Muscle of leg (tissue), 11 donors: ENCODE results near the gene TNS1. TPM values are rescaled to one million over a fixed set of nuclear protein-coding genes. Genes with fewer than 3 reads are reported as not detected.
A peak's percentile ranks its signal among the peaks of the same experiment; 100 is the strongest.

Experiments
- DNase-seq: peaks from one replicate; pipeline ENCODE4 v3.0.0; 2013
- H3K27ac ChIP-seq: one replicate; pipeline ENCODE4 v1.5.1; 2013; ENCODE audit warnings: mild to moderate bottlenecking, low read length, control low read depth
- H3K27me3 ChIP-seq: one replicate; pipeline ENCODE4 v1.6.1; 2013; ENCODE audit warnings: low read length; ENCODE audit not compliant: control insufficient read depth, insufficient read depth
- H3K36me3 ChIP-seq: one replicate; pipeline ENCODE4 v1.6.1; 2013; ENCODE audit warnings: low read length; ENCODE audit not compliant: control insufficient read depth, insufficient read depth
- H3K4me1 ChIP-seq: one replicate; pipeline ENCODE4 v1.6.1; 2013; ENCODE audit warnings: low read length; ENCODE audit not compliant: control insufficient read depth, insufficient read depth
- H3K4me3 ChIP-seq: one replicate; pipeline ENCODE4 v1.5.1; 2013; ENCODE audit warnings: low read length, control low read depth
- H3K9me3 ChIP-seq: replicated peaks from 2 replicates; pipeline ENCODE4 v1.6.1; 2013; ENCODE audit warnings: low read depth, low read length; ENCODE audit not compliant: control insufficient read depth
- WGBS: methylation state at CpG from one replicate; pipeline ENCODE4 v1.1.5; 2013; ENCODE audit warnings: missing lambda C conversion rate; ENCODE audit not compliant: insufficient coverage; 5-methylcytosine and 5-hydroxymethylcytosine counted together
- polyA plus RNA-seq, 8 donors: library from polyadenylated mRNA; unstranded; fragments of 120-200 nt; gene quantifications; one replicate each; pipeline versions ENCODE4 v1.2.1 to v1.2.3, GENCODE V29; 2013; ENCODE audit warnings: inconsistent platforms in 1 of 8, low replicate concordance in 1 of 8; ENCODE audit not compliant: insufficient read length in 8 of 8, insufficient read depth in 1 of 8
- total RNA-seq: library from RNA; stranded (reverse); fragments of 120-200 nt; gene quantifications from one replicate; pipeline ENCODE4 v1.2.4, GENCODE V29; 2013

Gene TNS1
- total and polyA plus RNA-seq, 9 donors = 68.1 to 129 (median 114) TPM

GRCh38 chr2:217983276-217984233 lies 19.2 kb downstream of the TNS1 start:
- WGBS = 84% methylated on average over 14 of the region's 20 CpGs
- peaks cover 22% of the 10 kb centered on the region for H3K36me3 ChIP-seq
- H3K27me3 ChIP-seq = no peaks in the 10 kb centered on the region
- H3K27ac ChIP-seq = peak overlapping the region; percentile 65
- H3K4me1 ChIP-seq = peaks cover 40% of the 10 kb centered on the region
- no peak for DNase-seq
- H3K9me3 ChIP-seq = peaks cover 2% of the 10 kb centered on the region
- H3K4me3 ChIP-seq = no peak overlapping the region

- 50% methylated on average over 1 of the region's 2 CpGs for WGBS
- Histone ChIP-seq H3K36me3 (peaks cover 17% of the 10 kb centered on the region), H3K4me3 (no peak overlapping the region), H3K9me3 (peaks cover 2% of the 10 kb centered on the region), H3K27ac (peak overlapping the region; percentile 37), H3K27me3 (no peaks in the 10 kb centered on the region), H3K4me1 (peaks cover 37% of the 10 kb centered on the region)
- no peak for DNase-seq
Measured at GRCh38 chr2:217981971-217982370, 20.8 kb downstream of the TNS1 start.

- no peak overlapping the region for H3K4me3 ChIP-seq
- H3K4me1 ChIP-seq = peaks cover 40% of the 10 kb centered on the region
- peaks cover 2% of the 10 kb centered on the region for H3K9me3 ChIP-seq
- H3K27ac ChIP-seq = peak overlapping the region; percentile 37
- H3K27me3 ChIP-seq = no peaks in the 10 kb centered on the region
- 28% methylated on average over 4 of the region's 5 CpGs for WGBS
- peaks cover 10% of the 10 kb centered on the region for H3K36me3 ChIP-seq
- DNase-seq = peak; percentile 64
Measured at GRCh38 chr2:217981084-217981730, 21.6 kb downstream of the TNS1 start.

DNA sequence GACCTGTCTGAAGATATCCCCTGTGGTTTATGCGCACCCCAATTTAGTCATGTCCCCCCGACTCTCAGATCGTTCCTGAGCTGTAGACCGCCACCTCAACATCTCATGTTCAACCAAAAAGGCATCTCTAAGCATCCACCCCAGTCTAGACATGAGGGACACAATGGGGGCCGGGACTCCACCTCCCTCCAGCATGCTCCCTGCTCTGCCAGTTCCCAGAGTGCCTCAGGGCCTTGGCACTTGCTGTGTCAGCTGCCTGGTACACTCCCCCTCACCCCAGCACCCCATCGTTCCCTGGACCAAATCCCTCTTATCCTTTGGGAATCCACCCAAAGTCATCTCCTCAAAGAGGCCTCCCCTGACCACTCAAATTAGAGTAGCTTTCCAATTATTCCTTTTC lies 22.2 kb downstream of the TNS1 start:
- H3K4me3 ChIP-seq = no peak overlapping the region
- H3K27ac ChIP-seq = peak overlapping the region; percentile 37
- H3K27me3 ChIP-seq = no peaks in the 10 kb centered on the region
- peaks cover 6% of the 10 kb centered on the region for H3K36me3 ChIP-seq
- H3K4me1 ChIP-seq = peaks cover 40% of the 10 kb centered on the region
- DNase-seq = no peak
- H3K9me3 ChIP-seq = peaks cover 2% of the 10 kb centered on the region
- WGBS = 84% methylated on average over 5 of the region's 6 CpGs

GRCh38 chr2:217980036-217980435 lies 22.8 kb downstream of the TNS1 start:
- H3K27me3 ChIP-seq = no peaks in the 10 kb centered on the region
- DNase-seq = no peak
- H3K4me3 ChIP-seq = no peak overlapping the region
- 71% methylated on average over 4 of the region's 5 CpGs for WGBS
- peaks cover 10% of the 10 kb centered on the region for H3K36me3 ChIP-seq
- no peak overlapping the region for H3K27ac ChIP-seq
- peaks cover 2% of the 10 kb centered on the region for H3K9me3 ChIP-seq
- H3K4me1 ChIP-seq = peaks cover 44% of the 10 kb centered on the region

DNA sequence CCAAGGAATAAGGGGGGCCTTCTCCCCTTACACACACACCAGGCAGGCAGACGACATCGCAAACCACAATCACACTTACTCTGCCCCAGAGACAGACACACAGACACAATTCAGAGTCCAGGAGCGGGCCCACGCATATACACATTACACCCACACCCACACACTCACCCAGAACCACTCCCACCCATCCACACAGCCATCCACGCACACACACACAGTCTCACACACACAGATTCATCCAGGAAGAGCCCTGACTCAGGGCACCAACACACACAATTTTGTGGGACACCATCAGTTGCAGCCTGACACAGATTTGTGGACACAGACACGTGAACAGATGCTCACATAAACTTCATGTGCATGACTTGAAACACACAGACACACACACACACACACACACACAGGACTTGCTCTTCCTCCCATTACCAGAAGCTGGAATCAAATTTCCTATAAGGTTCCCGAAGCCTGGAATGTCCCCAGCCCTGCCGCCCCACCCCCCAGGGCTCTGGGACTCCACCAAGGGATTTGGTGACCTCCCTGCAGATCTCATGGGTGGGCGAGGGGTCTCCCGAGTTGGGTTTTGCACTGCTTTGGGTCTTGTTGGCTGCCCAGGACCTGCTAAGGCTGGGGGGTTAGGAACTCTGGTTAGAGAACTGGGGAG lies 23.5 kb downstream of the TNS1 start:
- H3K27ac ChIP-seq = peak overlapping the region; percentile 69
- peaks cover 16% of the 10 kb centered on the region for H3K36me3 ChIP-seq
- peaks cover 2% of the 10 kb centered on the region for H3K9me3 ChIP-seq
- DNase-seq = peak; percentile 77
- H3K4me1 ChIP-seq = peaks cover 44% of the 10 kb centered on the region
- WGBS = 20% methylated on average over 7 of the region's 10 CpGs
- peak overlapping the region; percentile 57 for H3K4me3 ChIP-seq
- no peaks in the 10 kb centered on the region for H3K27me3 ChIP-seq

DNA sequence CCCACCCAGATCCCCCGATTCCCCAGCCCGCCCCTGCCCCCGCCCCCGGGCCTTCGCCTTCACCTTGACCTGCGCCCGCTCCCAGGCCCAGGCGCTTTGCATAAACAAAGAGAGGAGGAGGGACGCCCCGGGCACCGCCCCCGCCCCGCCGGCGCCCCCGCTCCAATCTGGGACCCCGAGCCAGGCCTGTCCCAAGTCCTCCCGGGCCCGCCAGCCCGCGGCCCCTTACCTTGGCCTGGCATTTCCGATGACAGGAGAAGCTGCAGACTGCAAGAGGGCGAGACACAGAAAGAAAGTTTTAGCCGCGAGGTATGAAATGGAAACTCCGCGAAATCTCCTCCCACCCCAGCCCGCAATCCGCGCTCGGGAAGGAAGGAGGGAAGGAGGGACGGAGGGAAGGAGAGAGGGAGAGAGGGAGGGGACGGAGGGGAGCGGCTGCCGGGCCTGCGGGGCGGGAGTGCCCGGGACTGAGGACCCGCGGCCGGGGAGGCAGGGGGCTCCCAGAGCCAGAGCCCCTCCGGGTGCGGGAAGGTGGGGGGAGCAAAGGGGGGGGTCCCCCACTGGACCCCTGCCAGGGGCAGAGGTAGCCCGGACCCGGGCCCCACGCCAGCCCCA lies 24.2 kb downstream of the TNS1 start:
- peaks cover 44% of the 10 kb centered on the region for H3K4me1 ChIP-seq
- peak; percentile 83 for DNase-seq
- H3K27me3 ChIP-seq = no peaks in the 10 kb centered on the region
- H3K27ac ChIP-seq = peak overlapping the region; percentile 69
- WGBS = 6% methylated on average over 19 of the region's 46 CpGs
- H3K4me3 ChIP-seq = peak overlapping the region; percentile 57
- peaks cover 13% of the 10 kb centered on the region for H3K36me3 ChIP-seq
- peaks cover 2% of the 10 kb centered on the region for H3K9me3 ChIP-seq

DNA sequence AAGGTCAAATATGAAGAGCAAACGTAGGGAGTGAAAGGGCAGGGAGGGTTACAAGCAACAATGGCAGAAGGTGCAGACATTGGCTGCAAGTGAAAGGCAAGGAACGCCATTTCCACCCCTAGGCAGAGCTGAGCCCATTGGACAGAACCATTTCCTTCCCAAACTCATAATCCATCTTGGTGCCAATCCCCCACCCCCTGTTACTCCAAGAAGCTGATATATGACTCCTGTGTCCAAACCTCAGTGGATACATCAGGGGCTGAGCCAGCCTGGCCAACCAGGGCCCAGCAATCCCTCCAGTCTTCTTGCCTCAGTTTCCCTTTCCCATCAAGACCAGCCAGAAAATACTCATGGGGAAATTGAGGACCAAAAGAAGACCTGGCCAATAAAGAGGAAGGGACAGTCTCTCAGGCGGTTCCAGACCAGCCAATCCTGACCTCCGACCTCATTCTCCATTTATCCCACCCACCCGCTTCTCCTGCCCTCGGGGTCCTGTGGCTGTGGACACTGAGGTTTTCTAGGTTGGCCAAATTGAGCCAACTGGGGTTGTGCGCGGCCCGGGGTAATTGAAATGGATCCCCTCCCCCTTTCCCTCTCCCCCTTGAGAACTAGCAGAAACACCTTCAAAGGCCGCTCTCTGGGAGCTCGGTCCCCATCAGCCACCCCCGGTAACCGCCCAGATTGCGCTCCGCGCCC lies 24.8 kb downstream of the TNS1 start:
- no peak for DNase-seq
- Histone ChIP-seq H3K4me3 (peak overlapping the region; percentile 57), H3K27me3 (no peaks in the 10 kb centered on the region), H3K27ac (no peak overlapping the region), H3K9me3 (peaks cover 2% of the 10 kb centered on the region), H3K4me1 (peaks cover 48% of the 10 kb centered on the region), H3K36me3 (peaks cover 13% of the 10 kb centered on the region)
- WGBS = 48% methylated on average over 5 of the region's 16 CpGs

DNA sequence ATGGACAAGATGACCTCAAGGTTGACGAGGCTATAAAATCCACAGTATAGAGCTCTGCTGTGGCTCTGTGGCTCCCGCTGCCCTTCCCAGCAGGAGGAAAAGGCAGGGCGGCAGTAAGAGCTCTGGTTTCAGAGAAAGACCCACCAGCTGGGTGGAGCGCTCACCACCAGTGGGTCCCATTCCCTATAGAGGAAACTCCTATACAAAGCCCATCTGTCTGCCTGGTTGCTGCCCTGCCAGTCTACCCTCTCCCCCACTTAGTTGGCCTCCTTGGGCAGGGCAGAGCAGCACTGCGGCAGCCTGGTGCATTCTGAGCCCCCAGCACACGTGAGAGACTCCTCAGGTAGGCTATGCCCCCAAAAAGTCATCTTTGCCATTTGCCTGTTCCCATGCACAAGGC lies 26.5 kb downstream of the TNS1 start:
- 93% methylated on average over 5 of the region's 6 CpGs for WGBS
- peaks cover 13% of the 10 kb centered on the region for H3K36me3 ChIP-seq
- H3K4me1 ChIP-seq = peaks cover 48% of the 10 kb centered on the region
- no peaks in the 10 kb centered on the region for H3K27me3 ChIP-seq
- H3K27ac ChIP-seq = no peak overlapping the region
- DNase-seq = no peak
- H3K9me3 ChIP-seq = no peaks in the 10 kb centered on the region
- H3K4me3 ChIP-seq = no peak overlapping the region
